Measurements from ENCODE around the gene SPATA31C1. TPM values are rescaled to one million over a fixed set of nuclear protein-coding genes. Genes with fewer than 3 reads are reported as not detected.
"Not testable (repeated sequence)": the region's sequence is repeated elsewhere in the genome, so short reads cannot be mapped to it uniquely, and the experiment has no call there.

SPATA31C1 gene
- total RNA-seq, 2 experiments from 2014 or later, result not detected

- H3K4me1 Mint-ChIP-seq (ENCODE audit: low read depth); H3K27me3 Mint-ChIP-seq; H3K4me3 Mint-ChIP-seq; CTCF ChIA-PET; POLR2A ChIA-PET; intact Hi-C loops (cut with micrococcal nuclease); DNase-seq; H3K36me3 Mint-ChIP-seq; H3K9me3 Mint-ChIP-seq; H3K27ac Mint-ChIP-seq: not testable (repeated sequence)
Observed at GRCh38 chr9:87924851-87925250, 7.1 kb downstream of the SPATA31C1 start.

GRCh38 chr9:87929152-87929551 is 11.4 kb downstream of the SPATA31C1 start:
- H3K9me3 Mint-ChIP-seq; H3K27ac Mint-ChIP-seq; DNase-seq; CTCF ChIA-PET; intact Hi-C loops (cut with micrococcal nuclease); POLR2A ChIA-PET; H3K4me1 Mint-ChIP-seq (ENCODE audit: low read depth); H3K27me3 Mint-ChIP-seq; H3K4me3 Mint-ChIP-seq; H3K36me3 Mint-ChIP-seq: not testable (repeated sequence)

- H3K4me3 Mint-ChIP-seq; H3K9me3 Mint-ChIP-seq; H3K27me3 Mint-ChIP-seq; CTCF ChIA-PET; intact Hi-C loops (cut with micrococcal nuclease); H3K27ac Mint-ChIP-seq; POLR2A ChIA-PET; H3K4me1 Mint-ChIP-seq (ENCODE audit: low read depth); DNase-seq; H3K36me3 Mint-ChIP-seq: not testable (repeated sequence)
Observed at GRCh38 chr9:87934444-87934843, 16.7 kb downstream of the SPATA31C1 start.

- intact Hi-C loops (cut with micrococcal nuclease); H3K4me3 Mint-ChIP-seq; POLR2A ChIA-PET; H3K27ac Mint-ChIP-seq; DNase-seq; H3K4me1 Mint-ChIP-seq (ENCODE audit: low read depth); H3K9me3 Mint-ChIP-seq; H3K27me3 Mint-ChIP-seq; CTCF ChIA-PET; H3K36me3 Mint-ChIP-seq: not testable (repeated sequence)
Observed at GRCh38 chr9:87937352-87937751, 19.6 kb downstream of the SPATA31C1 start.

- H3K4me3 Mint-ChIP-seq, result not testable (repeated sequence)
Observed at GRCh38 chr9:87937918-87938317, 20.2 kb downstream of the SPATA31C1 start.

GRCh38 chr9:87938336-87938735 is 20.6 kb downstream of the SPATA31C1 start:
- DNase-seq; intact Hi-C loops (cut with micrococcal nuclease); CTCF ChIA-PET; H3K27me3 Mint-ChIP-seq; H3K27ac Mint-ChIP-seq; H3K4me3 Mint-ChIP-seq; H3K4me1 Mint-ChIP-seq (ENCODE audit: low read depth); H3K36me3 Mint-ChIP-seq; H3K9me3 Mint-ChIP-seq; POLR2A ChIA-PET: not testable (repeated sequence)

More at GRCh38 chr9:87937918-87938317, 20.2 kb downstream of the SPATA31C1 start:
- DNase-seq; H3K36me3 Mint-ChIP-seq; H3K27ac Mint-ChIP-seq; CTCF ChIA-PET; H3K4me1 Mint-ChIP-seq (ENCODE audit: low read depth); H3K9me3 Mint-ChIP-seq; H3K27me3 Mint-ChIP-seq; POLR2A ChIA-PET; intact Hi-C loops (cut with micrococcal nuclease): not testable (repeated sequence)

- H3K27ac Mint-ChIP-seq; DNase-seq; H3K9me3 Mint-ChIP-seq; POLR2A ChIA-PET; H3K27me3 Mint-ChIP-seq; H3K36me3 Mint-ChIP-seq; intact Hi-C loops (cut with micrococcal nuclease); H3K4me1 Mint-ChIP-seq (ENCODE audit: low read depth); CTCF ChIA-PET; H3K4me3 Mint-ChIP-seq: not testable (repeated sequence)
Observed at GRCh38 chr9:87939096-87939495, 21.3 kb downstream of the SPATA31C1 start.

- Mint-ChIP-seq H3K27ac (no peak overlapping the region), H3K4me1 (ENCODE audit: low read depth) (peaks cover 7% of the 10 kb centered on the region), H3K36me3 (no peaks in the 10 kb centered on the region), H3K27me3 (peaks cover 29% of the 10 kb centered on the region), H3K4me3 (no peak overlapping the region), H3K9me3 (no peaks in the 10 kb centered on the region)
- POLR2A ChIA-PET, result no interaction called here
- intact Hi-C loops (cut with micrococcal nuclease), result loop anchor here (10.0 kb wide), 1 partner anchor 171 kb away; no protein-coding TSS in a partner anchor
- DNase-seq, result no peak
- CTCF ChIA-PET, result no interaction called here
Observed at GRCh38 chr9:87944096-87944495, 26.3 kb downstream of the SPATA31C1 start.

GRCh38 chr9:87944682-87945081 is 26.9 kb downstream of the SPATA31C1 start:
- CTCF ChIA-PET, result no interaction called here
- Mint-ChIP-seq H3K27ac (no peak overlapping the region), H3K4me1 (ENCODE audit: low read depth) (peaks cover 7% of the 10 kb centered on the region), H3K9me3 (no peaks in the 10 kb centered on the region), H3K4me3 (no peak overlapping the region), H3K36me3 (no peaks in the 10 kb centered on the region), H3K27me3 (peaks cover 31% of the 10 kb centered on the region)
- DNase-seq, result no peak
- intact Hi-C loops (cut with micrococcal nuclease), result loop anchor here (10.0 kb wide), 1 partner anchor 170 kb away; no protein-coding TSS in a partner anchor
- POLR2A ChIA-PET, result no interaction called here

GRCh38 chr9:87950296-87950695 is 32.5 kb downstream of the SPATA31C1 start:
- CTCF ChIA-PET, result interaction anchor here (1.1 to 2.2 kb wide), 3 partner anchors 126 to 464 kb away, joined by 3 to 8 read pairs (median 3); no protein-coding TSS in a partner anchor
- peaks cover 29% of the 10 kb centered on the region for H3K27me3 Mint-ChIP-seq
- no peak for DNase-seq
- peaks cover 7% of the 10 kb centered on the region for H3K4me1 Mint-ChIP-seq (ENCODE audit: low read depth)
- POLR2A ChIA-PET, result no interaction called here
- no peak overlapping the region for H3K27ac Mint-ChIP-seq
- H3K4me3 Mint-ChIP-seq, result no peak overlapping the region
- peaks cover 11% of the 10 kb centered on the region for H3K9me3 Mint-ChIP-seq
- H3K36me3 Mint-ChIP-seq, result peaks cover 5% of the 10 kb centered on the region
- intact Hi-C loops (cut with micrococcal nuclease), result loop anchor here (1.0 to 10.0 kb wide), 3 partner anchors 223 to 795 kb away; no protein-coding TSS in a partner anchor

- CTCF ChIA-PET, result interaction anchor here (0.6 to 2.2 kb wide), 9 partner anchors 24 to 640 kb away, joined by 3 to 10 read pairs (median 4); partner anchors contain the start of gene CDK20
- no peak for DNase-seq
- intact Hi-C loops (cut with micrococcal nuclease), result loop anchor here (1.0 to 10.0 kb wide), 3 partner anchors 222 to 794 kb away; no protein-coding TSS in a partner anchor
- Mint-ChIP-seq H3K4me3 (no peak overlapping the region), H3K9me3 (peaks cover 11% of the 10 kb centered on the region), H3K36me3 (peaks cover 5% of the 10 kb centered on the region), H3K4me1 (ENCODE audit: low read depth) (peaks cover 5% of the 10 kb centered on the region), H3K27me3 (peaks cover 28% of the 10 kb centered on the region), H3K27ac (no peak overlapping the region)
- POLR2A ChIA-PET, result no interaction called here
Observed at GRCh38 chr9:87950765-87951488, 33.2 kb downstream of the SPATA31C1 start.

GRCh38 chr9:87954230-87954629 is 36.5 kb downstream of the SPATA31C1 start:
- H3K4me1 Mint-ChIP-seq (ENCODE audit: low read depth), result peaks cover 5% of the 10 kb centered on the region
- DNase-seq, result no peak
- H3K4me3 Mint-ChIP-seq, result no peak overlapping the region
- POLR2A ChIA-PET, result no interaction called here
- peaks cover 11% of the 10 kb centered on the region for H3K9me3 Mint-ChIP-seq
- H3K36me3 Mint-ChIP-seq, result peaks cover 5% of the 10 kb centered on the region
- peaks cover 15% of the 10 kb centered on the region for H3K27me3 Mint-ChIP-seq
- intact Hi-C loops (cut with micrococcal nuclease), result loop anchor here (5.0 to 10.0 kb wide), 2 partner anchors 623 to 791 kb away; no protein-coding TSS in a partner anchor
- no peak overlapping the region for H3K27ac Mint-ChIP-seq
- CTCF ChIA-PET, result no interaction called here

- CTCF ChIA-PET, result no interaction called here
- POLR2A ChIA-PET, result no interaction called here
- H3K36me3 Mint-ChIP-seq, result no peaks in the 10 kb centered on the region
- H3K27ac Mint-ChIP-seq, result no peak overlapping the region
- H3K27me3 Mint-ChIP-seq, result peaks cover 20% of the 10 kb centered on the region
- DNase-seq, result no peak
- H3K4me1 Mint-ChIP-seq (ENCODE audit: low read depth), result peaks cover 5% of the 10 kb centered on the region
- intact Hi-C loops (cut with micrococcal nuclease), result loop anchor here (10.0 kb wide), 1 partner anchor 787 kb away; no protein-coding TSS in a partner anchor
- H3K4me3 Mint-ChIP-seq, result no peak overlapping the region
- H3K9me3 Mint-ChIP-seq, result no peaks in the 10 kb centered on the region
Observed at GRCh38 chr9:87957839-87958238, 40.1 kb downstream of the SPATA31C1 start.
